Hematopoietic multipotent progenitor cell treated with erythropoietin and hydrocortisone succinate and interleukin-3 and kit ligand, for 6 days (in vitro differentiated cells): Measurements from ENCODE around the gene ASXL2.

Source experiments
- DNase-seq: peaks from one replicate; pipeline ENCODE4 v3.0.0-alpha.2; 2015

The ASXL2 gene

DNA sequence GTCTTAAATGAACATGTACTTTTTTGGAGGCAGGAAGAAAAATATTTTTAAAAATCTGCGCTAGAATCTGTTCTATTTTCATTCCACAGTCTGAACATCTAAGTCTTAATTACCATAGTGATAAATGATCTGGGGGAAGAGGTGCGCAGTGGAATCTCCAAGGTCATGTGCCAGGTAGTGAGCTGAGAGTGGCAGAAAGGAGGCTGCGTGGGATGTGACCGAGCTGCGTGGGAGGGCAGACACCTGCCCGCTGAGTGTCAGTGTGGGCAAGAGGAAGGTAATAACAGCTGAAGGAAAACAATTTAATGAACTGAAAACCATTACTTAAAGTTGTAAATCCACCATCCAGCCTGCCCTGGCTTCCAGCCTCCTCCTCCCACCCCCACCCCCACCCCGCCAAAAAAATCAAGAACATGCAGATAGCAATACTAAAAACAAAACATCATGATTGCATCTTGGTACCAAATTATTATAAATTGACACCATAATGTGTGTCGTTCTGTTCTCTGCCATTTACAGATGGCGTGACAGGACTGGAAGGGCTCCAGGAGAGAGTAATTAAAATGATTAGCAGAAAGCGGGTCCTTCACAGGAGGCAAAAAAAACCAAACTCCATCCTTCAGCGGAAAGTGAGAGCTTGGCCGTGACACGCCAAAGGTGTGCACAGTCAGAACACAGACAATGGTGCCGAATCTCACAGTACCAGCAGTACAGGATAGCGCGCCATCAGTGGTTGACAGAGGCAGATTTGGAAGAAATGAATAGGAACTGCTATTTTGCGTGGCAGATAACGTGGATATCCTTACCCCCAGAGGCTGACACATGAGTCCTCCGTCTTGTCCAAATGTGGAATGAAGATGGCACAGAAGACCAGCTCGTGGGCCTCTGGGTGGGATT lies 193.5 kb downstream of the ASXL2 start:
- DNase-seq, result no peak
